ENCODE measurements around the gene PTPN14.

DNA sequence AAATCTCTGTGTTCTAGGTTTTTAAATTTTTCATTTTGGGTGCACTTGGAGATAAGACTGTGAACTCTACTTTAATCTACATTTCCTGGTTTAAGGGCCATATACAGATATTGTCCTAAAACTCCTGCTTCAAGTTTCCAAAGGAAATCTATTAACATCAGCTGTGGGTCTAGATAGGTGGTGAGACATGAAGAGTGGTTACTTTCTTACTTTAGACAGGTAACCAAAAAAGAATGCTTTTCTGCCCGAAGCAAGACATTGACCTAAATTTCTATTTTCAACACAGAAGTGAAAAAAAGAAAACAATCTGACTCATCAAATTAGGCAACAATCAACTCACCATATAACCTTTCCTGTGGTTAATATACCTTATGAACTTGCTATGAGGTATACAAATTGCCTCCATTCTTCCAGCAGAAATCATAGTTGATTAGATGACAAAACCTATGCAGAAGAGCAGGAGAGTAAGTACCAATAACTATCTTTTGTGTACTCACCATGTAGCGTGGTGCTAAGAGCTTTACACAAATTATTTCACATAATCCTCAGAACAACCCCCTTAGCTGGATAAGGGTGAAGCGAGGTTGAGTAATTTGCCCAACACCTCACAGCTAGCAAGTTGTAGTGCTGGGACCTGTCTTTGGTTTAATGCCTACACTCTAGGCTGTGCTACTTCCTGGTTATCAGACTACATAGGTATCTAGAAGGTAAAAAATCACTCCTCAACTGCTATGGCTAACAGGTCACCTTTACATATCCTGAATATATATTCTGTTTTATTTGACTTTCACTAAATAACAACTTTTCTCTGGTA, 23.4 kb upstream of the PTPN14 start:
- TF ChIP-seq, protein P1, sequence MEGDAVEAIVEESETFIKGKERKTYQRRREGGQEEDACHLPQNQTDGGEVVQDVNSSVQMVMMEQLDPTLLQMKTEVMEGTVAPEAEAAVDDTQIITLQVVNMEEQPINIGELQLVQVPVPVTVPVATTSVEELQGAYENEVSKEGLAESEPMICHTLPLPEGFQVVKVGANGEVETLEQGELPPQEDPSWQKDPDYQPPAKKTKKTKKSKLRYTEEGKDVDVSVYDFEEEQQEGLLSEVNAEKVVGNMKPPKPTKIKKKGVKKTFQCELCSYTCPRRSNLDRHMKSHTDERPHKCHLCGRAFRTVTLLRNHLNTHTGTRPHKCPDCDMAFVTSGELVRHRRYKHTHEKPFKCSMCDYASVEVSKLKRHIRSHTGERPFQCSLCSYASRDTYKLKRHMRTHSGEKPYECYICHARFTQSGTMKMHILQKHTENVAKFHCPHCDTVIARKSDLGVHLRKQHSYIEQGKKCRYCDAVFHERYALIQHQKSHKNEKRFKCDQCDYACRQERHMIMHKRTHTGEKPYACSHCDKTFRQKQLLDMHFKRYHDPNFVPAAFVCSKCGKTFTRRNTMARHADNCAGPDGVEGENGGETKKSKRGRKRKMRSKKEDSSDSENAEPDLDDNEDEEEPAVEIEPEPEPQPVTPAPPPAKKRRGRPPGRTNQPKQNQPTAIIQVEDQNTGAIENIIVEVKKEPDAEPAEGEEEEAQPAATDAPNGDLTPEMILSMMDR (IDR thresholded peaks at IDR 0.05) = no peak
- no peak for TF ChIP-seq POLR2A (IDR thresholded peaks at IDR 0.05)

Data from lower leg skin (tissue), 3 donors.